Natural killer cell (primary cell): ENCODE measurements around the gene TRMT61A. TPM values are rescaled to one million over a fixed set of nuclear protein-coding genes. Genes with fewer than 3 reads are reported as not detected.

Experiments used
- ATAC-seq, 3 donors: fragments of 150-1000 bp in 2 of 3; fragments of 200-7000 bp in 1 of 3; cut with Tn5 transposase; 1 replicate in 1 of 3; 2 replicates in 2 of 3; pipeline ENCODE4 v1.10.0; 2021; ENCODE audit warnings: mild to moderate bottlenecking in 2 of 3, moderate library complexity in 2 of 3
- DNase-seq, 2 donors: peaks; one replicate each; pipeline versions ENCODE4 v3.0.0 to v3.0.0-alpha.2; 2013 to 2021; ENCODE audit warnings: mixed read lengths in 1 of 2
- H3K27ac ChIP-seq: one replicate; pipeline ENCODE4 v1.5.1; 2013; ENCODE audit warnings: mild to moderate bottlenecking, low read length
- H3K27me3 ChIP-seq: one replicate; pipeline ENCODE4 v1.6.1; 2013; ENCODE audit warnings: low read length; ENCODE audit not compliant: control insufficient read depth, insufficient read depth
- H3K36me3 ChIP-seq: one replicate; pipeline ENCODE4 v1.6.1; 2013; ENCODE audit warnings: low read length; ENCODE audit not compliant: control insufficient read depth, insufficient read depth
- H3K4me1 ChIP-seq: one replicate; pipeline ENCODE4 v1.6.1; 2013; ENCODE audit warnings: low read length; ENCODE audit not compliant: control insufficient read depth, insufficient read depth
- H3K4me3 ChIP-seq: one replicate; pipeline ENCODE4 v1.5.1; 2013; ENCODE audit warnings: low read length
- H3K9me3 ChIP-seq: one replicate; pipeline ENCODE4 v1.6.1; 2013; ENCODE audit warnings: low read length; ENCODE audit not compliant: control insufficient read depth, insufficient read depth
- H3K27ac Mint-ChIP-seq, 2 donors: one replicate each; pipeline ENCODE4 v1.8.0; 2022; ENCODE audit warnings: mild to moderate bottlenecking in 2 of 2, mixed read lengths in 2 of 2, moderate library complexity in 1 of 2
- H3K27me3 Mint-ChIP-seq, 2 donors: one replicate each; pipeline ENCODE4 v1.8.0; 2022; ENCODE audit warnings: low read depth in 2 of 2, mixed read lengths in 2 of 2
- H3K36me3 Mint-ChIP-seq: one replicate; pipeline ENCODE4 v1.8.0; 2022; ENCODE audit warnings: mixed read lengths
- H3K4me1 Mint-ChIP-seq, 2 donors: one replicate each; pipeline ENCODE4 v1.8.0; 2022; ENCODE audit warnings: mixed read lengths in 2 of 2
- H3K4me3 Mint-ChIP-seq: one replicate; pipeline ENCODE4 v1.8.0; 2022; ENCODE audit warnings: mild to moderate bottlenecking, moderate library complexity, mixed read lengths
- H3K9me3 Mint-ChIP-seq, 2 donors: one replicate each; pipeline ENCODE4 v1.8.0; 2022; ENCODE audit warnings: mixed read lengths in 2 of 2
- WGBS: methylation state at CpG from one replicate; pipeline ENCODE4 v1.1.7; 2013; ENCODE audit warnings: missing lambda C conversion rate; ENCODE audit not compliant: insufficient coverage; 5-methylcytosine and 5-hydroxymethylcytosine counted together
- intact Hi-C: fragments of 100-400 bp; cut with micrococcal nuclease; formaldehyde crosslinking; loops from one replicate; pipeline ENCODE4 v1.14.2; 2022
- total RNA-seq, 4 donors: library from RNA; stranded (reverse); fragments of 120-200 nt in 1 of 4; gene quantifications; one replicate each; pipeline versions ENCODE4 v1.2.3 to v1.2.4, GENCODE V29; 2013 to 2022
- TF ChIP-seq, protein P1 (sequence below): fragments of 200-600 bp; IDR thresholded peaks from one replicate; pipeline ENCODE4 v1.8.0; 2022; ENCODE audit warnings: antibody characterized with exemption

TRMT61A gene
- total RNA-seq, 3 donors from 2014 or later (not counting 1 experiment from before 2014, with no cell fraction given) = 8.1 to 9.4 (median 9.1) TPM

DNA sequence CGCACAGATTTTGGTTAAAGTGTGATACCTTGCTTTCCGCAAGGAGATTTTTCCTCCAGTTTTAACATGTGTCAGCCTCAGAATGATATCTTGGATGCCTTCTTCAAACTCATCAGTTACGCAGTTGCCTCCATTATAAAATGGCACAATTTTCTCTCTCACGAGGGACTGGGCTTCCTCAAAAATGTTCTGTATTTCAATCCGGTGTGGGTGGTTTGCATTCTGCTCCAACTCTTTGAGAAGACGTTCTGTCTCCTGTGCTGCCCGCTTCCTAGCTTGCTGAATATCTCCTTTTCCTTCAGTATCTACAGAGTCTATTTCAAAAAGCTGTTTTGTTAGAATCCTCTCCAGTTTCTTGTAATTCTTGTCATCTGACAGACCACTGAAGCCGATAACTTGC, 31.7 kb downstream of the TRMT61A start:
- H3K27ac ChIP-seq = no peak overlapping the region

DNA sequence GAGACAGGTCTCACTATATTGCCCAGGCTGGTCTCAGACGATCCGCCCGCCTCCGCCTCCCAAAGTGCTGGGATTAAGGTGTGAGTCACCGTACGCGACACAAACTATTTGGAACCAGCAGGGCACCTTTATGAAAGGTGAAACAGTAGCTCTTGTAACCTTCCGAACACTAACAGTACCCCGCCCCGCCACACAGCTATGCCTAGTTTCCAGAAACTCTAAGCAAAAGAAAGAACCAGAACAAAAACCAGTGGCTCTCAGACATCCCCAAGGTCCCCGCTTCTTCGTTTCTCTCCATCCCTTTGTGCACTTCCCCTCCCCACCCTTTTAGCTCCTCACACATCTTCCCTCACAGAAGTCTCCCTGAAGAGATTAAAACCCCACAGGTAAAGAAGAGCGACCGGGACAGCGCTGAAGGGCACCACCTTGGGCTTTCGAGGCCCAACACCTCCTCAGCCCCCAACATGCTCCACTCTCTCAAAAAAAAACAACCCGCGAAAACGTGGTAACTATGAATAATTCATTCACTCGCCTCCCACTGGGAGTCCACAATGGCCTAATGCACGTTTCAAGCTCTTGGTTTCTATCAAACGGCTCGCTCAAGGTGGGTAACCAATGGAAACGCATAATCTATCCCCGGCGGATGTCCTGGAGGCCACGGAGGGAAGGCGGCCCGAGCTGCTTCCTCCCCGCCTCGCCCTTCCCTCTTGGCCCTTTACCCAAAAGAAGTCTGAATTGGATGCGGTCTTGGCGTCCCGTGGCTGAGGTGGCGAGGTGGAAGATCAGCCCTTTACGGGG, 32.6 kb downstream of the TRMT61A start:
- no peaks in the 10 kb centered on the region for H3K27me3 Mint-ChIP-seq
- ATAC-seq (peak; percentile 14 to 30 (median 30)), DNase-seq (peak in 1 of 2 donors; percentile 55)
- H3K9me3 ChIP-seq = no peaks in the 10 kb centered on the region
- H3K4me1 Mint-ChIP-seq = peaks cover 41 to 55% of the 10 kb centered on the region in 2 donors
- H3K4me3 ChIP-seq = peak overlapping the region; percentile 72
- no peaks in the 10 kb centered on the region for H3K9me3 Mint-ChIP-seq
- H3K27me3 ChIP-seq = no peaks in the 10 kb centered on the region
- intact Hi-C loops = loop anchor here (1.0 kb wide), 1 partner anchor 154 kb away; the partner anchor contains the start of genes XRCC3 and ZFYVE21
- peak overlapping the region; percentile 77 for H3K27ac ChIP-seq
- TF ChIP-seq, protein P1, sequence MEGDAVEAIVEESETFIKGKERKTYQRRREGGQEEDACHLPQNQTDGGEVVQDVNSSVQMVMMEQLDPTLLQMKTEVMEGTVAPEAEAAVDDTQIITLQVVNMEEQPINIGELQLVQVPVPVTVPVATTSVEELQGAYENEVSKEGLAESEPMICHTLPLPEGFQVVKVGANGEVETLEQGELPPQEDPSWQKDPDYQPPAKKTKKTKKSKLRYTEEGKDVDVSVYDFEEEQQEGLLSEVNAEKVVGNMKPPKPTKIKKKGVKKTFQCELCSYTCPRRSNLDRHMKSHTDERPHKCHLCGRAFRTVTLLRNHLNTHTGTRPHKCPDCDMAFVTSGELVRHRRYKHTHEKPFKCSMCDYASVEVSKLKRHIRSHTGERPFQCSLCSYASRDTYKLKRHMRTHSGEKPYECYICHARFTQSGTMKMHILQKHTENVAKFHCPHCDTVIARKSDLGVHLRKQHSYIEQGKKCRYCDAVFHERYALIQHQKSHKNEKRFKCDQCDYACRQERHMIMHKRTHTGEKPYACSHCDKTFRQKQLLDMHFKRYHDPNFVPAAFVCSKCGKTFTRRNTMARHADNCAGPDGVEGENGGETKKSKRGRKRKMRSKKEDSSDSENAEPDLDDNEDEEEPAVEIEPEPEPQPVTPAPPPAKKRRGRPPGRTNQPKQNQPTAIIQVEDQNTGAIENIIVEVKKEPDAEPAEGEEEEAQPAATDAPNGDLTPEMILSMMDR = no peak
- H3K36me3 Mint-ChIP-seq = no peaks in the 10 kb centered on the region
- peak overlapping the region; percentile 93 for H3K4me3 Mint-ChIP-seq
- peaks cover 25% of the 10 kb centered on the region for H3K4me1 ChIP-seq
- peaks cover 22% of the 10 kb centered on the region for H3K36me3 ChIP-seq
- peak overlapping the region; percentile 80 to 89 for H3K27ac Mint-ChIP-seq
- 9% methylated on average over 36 of the region's 36 CpGs for WGBS

More for the DNA sequence above, 31.7 kb downstream of the TRMT61A start:
- Mint-ChIP-seq H3K36me3 (no peaks in the 10 kb centered on the region), H3K9me3 (no peaks in the 10 kb centered on the region), H3K4me1 (peaks cover 41 to 57% of the 10 kb centered on the region in 2 donors), H3K27me3 (no peaks in the 10 kb centered on the region), H3K27ac (peak overlapping the region in 1 of 2 donors; percentile 89), H3K4me3 (peak overlapping the region; percentile 93)
- Histone ChIP-seq H3K27me3 (no peaks in the 10 kb centered on the region), H3K36me3 (peaks cover 22% of the 10 kb centered on the region), H3K4me1 (peaks cover 25% of the 10 kb centered on the region), H3K4me3 (no peak overlapping the region), H3K9me3 (no peaks in the 10 kb centered on the region)
- 75% methylated on average over 8 of the region's 8 CpGs for WGBS
- DNase-seq (no peak), ATAC-seq (no peak)
- intact Hi-C loops = no loop called here
- TF ChIP-seq, protein P1 = no peak

DNA sequence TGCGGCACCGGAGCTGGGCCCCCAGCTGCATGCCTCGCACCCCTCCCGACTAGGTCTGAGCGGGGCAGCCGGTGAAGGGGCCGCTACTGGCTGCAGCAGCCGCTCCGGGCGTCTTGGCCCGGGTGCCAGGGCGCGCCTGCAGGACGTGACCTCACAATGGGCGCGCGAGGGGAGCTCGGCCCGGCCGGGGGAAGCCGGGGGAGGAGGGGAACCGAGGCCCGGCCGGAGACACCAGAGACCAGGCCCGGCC, 33.1 kb downstream of the TRMT61A start:
- intact Hi-C loops = loop anchor here (1.0 kb wide), 1 partner anchor 153 kb away; the partner anchor contains the start of genes XRCC3 and ZFYVE21
- H3K27me3 Mint-ChIP-seq = no peaks in the 10 kb centered on the region
- H3K4me3 ChIP-seq = peak overlapping the region; percentile 72
- H3K27ac Mint-ChIP-seq = peak overlapping the region; percentile 80 to 89
- no peaks in the 10 kb centered on the region for H3K36me3 Mint-ChIP-seq
- peaks cover 25% of the 10 kb centered on the region for H3K4me1 ChIP-seq
- H3K4me3 Mint-ChIP-seq = peak overlapping the region; percentile 93
- DNase-seq = no peak
- no peaks in the 10 kb centered on the region for H3K9me3 ChIP-seq
- peaks cover 38 to 49% of the 10 kb centered on the region in 2 donors for H3K4me1 Mint-ChIP-seq
- H3K27ac ChIP-seq = peak overlapping the region; percentile 77
- no peak for ATAC-seq
- no peaks in the 10 kb centered on the region for H3K27me3 ChIP-seq
- peaks cover 21% of the 10 kb centered on the region for H3K36me3 ChIP-seq
- WGBS = 0% methylated on average over 25 of the region's 25 CpGs
- no peaks in the 10 kb centered on the region for H3K9me3 Mint-ChIP-seq
- TF ChIP-seq, protein P1 = no peak
